NCI-H128 (cell line): Measurements from ENCODE around the gene ASB10.

ENCODE experiments used
- DNase-seq: peaks from one replicate; lab custom pipeline; 2025; ENCODE audit not compliant: unreplicated experiment; lab: John Stamatoyannopoulos, UW

Gene ASB10

GRCh38 chr7:151167197-151167961 is 19.7 kb downstream of the ASB10 start, which contains the start of gene GBX1:
GBX1 (minus strand) TSS chr7:151167694; CDS start chr7:151167548, 146 bp downstream.
- no peak for DNase-seq

GRCh38 chr7:151166629-151167196 is 20.3 kb downstream of the ASB10 start:
- DNase-seq = no peak

DNA sequence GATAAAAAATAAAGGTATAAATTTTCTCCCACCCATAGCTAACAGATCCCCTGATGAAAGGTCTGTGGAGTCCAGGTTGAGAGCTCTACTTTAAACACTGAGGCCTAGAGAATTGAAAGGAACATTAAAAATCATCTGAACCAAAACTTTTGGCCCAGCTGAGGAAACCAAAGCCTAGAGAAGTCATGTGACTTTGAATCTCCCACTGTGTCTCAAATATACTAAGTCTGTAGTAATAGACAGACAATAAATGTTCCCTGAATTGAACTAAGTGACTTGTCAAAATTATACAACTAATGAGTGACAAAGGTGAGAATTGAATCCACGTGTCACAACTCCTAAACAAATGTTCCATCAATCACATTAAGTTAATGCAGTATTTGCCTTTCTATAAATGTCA is 25.3 kb downstream of the ASB10 start:
- DNase-seq = no peak

GRCh38 chr7:151157645-151158329 is 29.3 kb downstream of the ASB10 start:
- no peak for DNase-seq

- DNase-seq = no peak
Observed at GRCh38 chr7:151152643-151153513, 34.2 kb downstream of the ASB10 start.

DNA sequence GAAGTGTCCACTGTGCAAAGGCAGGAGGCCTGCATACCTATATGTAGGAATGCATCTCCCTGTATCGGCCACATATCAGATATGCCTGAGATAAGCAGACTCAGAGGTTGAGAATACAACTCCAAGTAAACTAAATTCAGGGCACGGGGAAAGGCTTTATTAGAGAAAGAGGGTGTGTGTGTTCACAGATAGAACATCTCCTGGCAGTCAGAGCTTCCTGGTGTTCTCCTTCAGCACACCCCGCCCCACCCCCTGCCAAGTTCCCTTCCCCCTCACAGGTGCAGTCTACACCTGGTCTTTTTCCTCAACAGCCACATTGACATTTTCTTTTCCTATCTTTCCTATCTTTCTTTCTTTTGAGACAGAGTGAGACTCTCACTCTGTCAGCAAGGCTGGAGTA is 36.7 kb downstream of the ASB10 start:
- no peak for DNase-seq

GRCh38 chr7:151148319-151149259 is 38.5 kb downstream of the ASB10 start:
- DNase-seq = no peak

DNA sequence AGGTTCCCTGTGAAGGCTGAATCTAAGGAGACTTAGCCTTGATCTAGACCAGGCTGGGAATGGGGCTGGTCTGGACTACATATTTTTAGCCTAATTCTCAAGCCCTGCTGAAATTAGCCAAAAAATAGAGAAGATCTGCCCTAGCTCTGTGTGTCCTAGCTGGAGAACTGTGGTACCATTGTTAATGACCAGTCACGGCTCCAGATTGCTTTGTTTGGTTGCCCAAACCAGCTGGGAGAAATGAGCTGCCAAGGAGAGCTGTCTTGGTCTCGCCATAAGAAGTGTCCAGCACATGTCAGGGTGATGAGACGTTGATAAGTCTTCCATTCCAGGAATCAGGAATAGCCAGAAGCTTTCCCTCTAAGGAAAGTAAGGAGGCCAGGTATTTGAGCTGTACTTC is 40.3 kb downstream of the ASB10 start:
- no peak for DNase-seq

- DNase-seq = no peak
Observed at GRCh38 chr7:151144387-151144786, 42.7 kb downstream of the ASB10 start.

- no peak for DNase-seq
Observed at GRCh38 chr7:151143261-151144015, 43.6 kb downstream of the ASB10 start.

DNA sequence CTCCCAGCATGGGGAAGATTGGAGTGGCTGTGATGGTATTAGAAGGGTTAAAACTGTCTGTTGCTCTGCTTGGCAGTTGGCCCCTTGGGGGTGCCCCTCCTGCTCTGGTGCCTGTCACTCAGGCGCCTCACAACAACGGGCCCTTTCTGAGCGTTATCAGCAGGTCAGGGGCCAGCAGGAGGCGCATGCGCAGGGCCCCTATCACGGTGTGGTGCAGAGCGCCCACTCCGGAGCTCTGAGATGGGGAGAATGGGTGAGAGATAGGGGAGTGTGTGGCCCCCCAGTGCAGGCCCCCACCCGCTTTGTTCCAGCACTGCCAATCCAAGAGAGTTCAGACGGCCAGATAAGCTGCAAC is 44.4 kb downstream of the ASB10 start:
- no peak for DNase-seq

DNA sequence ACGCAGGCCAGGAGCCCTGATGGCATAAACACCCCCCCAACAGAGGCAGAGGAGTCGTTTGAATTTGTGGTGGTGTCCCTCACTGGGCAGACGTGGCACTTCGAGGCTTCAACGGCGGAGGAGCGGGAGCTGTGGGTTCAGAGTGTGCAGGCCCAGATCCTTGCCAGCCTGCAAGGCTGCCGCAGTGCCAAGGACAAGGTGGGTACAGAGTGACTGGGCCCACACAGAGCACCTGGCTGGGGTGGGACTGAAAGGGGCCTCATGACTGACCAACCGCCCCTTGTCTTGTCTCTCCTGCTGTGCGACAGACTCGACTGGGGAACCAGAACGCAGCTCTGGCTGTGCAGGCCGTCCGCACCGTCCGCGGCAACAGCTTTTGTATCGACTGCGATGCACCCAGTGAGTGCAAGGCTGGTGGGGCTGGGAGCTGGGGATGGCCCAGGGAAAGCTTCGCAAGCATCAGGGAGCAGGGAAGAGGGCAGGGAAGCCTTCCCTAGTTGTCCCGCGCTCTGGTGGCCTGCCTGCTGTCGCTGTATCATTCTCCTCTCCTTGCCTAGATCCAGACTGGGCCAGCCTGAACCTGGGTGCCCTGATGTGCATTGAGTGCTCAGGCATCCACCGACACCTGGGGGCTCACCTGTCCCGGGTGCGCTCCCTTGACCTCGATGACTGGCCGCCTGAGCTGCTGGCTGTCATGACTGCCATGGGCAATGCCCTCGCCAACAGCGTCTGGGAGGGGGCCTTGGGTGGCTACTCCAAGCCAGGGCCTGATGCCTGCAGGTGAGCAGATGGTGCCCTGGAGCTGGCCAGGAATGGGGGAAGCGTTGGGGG is 45.0 kb downstream of the ASB10 start:
- no peak for DNase-seq

DNA sequence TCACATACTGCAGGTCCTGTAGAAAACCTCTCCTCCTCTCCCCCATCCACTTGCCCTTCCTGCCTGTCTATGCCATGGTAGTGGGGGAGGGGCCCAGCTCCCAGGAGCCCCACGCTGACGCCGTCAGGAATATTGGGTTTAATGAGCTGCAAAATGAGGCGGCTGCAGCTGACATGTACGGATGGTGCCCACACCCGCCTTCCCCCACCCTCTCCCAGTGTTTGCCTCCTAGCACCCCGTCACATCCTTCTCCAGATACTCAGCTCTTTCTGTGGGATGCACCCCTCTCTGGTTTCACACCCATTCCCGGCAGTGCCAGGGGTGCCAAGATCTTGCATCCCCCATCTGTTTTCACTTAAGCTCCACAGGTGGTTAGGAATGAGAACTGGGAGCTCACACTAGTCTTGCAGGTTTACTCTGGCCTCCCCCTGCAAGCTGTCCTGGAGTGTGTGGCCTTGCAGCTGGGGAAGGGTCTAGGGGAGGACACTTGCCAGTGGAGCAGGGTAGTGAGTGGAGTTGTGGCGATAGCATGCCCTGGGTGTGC is 45.7 kb downstream of the ASB10 start:
- DNase-seq = no peak

DNA sequence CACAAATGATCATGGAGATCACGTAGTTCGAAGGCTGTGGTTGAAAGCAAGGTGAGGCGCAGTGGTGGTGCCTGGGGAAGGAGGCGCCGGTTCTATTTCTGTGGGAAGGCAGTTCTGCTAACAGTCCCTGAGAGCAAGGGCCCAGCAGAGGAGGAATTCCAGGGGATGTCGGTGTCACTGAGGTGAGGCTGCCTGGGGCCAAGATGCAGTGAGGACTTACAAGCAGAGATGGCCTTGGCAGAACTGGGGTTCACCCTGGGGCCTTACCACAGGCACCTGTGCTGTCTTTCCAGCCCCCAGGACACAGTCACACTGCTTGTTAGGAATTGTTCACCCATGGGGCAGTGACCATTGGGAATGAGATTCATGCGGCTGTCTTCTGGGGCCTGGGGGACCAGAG is 46.2 kb downstream of the ASB10 start:
- DNase-seq = no peak

- no peak for DNase-seq
Observed at GRCh38 chr7:151139791-151140190, 47.3 kb downstream of the ASB10 start.

DNA sequence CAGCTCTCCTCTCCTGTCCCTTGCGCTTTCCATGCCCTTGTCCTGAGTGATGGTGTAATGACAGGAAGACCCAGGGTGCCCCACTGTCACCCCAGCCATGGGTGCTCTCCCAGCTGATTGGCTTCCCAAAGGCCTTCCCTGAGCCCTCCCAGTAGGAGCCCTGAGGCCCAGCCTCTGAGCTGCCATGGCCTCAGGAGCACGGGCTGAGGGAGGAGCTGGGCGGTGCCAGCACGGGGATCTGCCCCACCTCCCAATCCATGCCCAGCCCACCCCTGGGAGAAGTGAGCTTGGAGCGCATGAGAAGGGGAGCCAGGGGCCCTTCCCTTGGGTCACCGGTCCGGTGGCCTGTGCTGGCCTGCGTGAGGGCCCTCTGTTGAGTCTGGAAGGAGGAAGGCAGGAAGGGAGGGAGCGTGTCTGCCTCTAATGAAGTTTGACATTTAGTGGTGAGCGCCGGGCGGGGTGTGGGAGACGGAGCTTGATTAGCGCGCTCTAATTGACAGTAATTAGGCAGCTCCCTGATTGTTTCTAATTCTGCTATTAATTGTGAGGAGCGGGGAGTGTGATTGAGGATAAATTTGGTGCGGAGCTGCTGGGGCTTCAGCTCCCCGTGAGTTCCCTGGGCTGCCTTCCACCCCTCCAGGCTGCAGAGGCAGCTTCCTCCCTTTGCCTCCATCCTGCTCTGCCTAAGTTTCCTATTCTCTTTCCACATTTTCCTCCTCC is 47.8 kb downstream of the ASB10 start:
- DNase-seq = no peak

DNA sequence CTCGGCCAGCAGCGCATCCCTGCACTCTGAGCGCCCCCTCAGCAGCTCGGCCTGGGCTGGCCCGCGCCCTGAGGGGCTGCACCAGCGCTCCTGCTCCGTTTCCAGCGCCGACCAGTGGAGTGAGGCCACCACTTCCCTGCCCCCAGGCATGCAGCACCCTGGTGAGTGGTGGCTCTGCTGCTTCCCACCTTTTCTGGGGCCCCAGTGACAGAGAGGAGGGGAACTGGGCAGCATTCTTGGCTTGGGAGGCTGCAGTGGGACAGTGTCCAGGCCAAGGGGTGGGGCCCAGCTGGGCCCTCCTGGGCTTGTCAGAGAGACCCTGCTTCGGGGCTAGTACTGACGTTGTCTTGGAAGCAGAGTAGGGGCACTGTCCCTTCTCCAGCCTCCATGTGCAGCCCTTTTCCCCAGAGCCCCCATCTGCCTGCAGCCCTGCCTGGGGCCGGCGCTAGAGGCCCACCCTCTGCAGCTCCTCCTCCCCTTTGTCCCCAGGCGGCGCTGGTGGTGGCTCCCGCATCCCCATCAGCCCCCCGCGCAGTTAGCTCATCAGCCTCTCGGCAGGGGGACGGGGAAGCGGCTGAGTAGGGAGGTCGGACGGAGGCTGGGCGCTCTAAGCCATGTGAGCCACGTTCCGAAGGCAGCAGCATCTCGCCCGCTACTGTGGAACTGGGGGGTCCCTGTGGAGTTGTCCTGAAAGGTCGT is 48.7 kb downstream of the ASB10 start:
- no peak for DNase-seq
